GM19372 (cell line): Measurements from ENCODE around the gene KSR2.

Experiments
- ATAC-seq: cut with Tn5 transposase; IDR thresholded peaks from one replicate; pipeline ENCODE4 v1.9.1; 2021; ENCODE audit warnings: mild to moderate bottlenecking, low read depth, moderate library complexity; ENCODE audit not compliant: unreplicated experiment

The KSR2 gene

GRCh38 chr12:117707861-117708260 lies 260.9 kb downstream of the KSR2 start:
- ATAC-seq, result no peak

- ATAC-seq, result no peak
Measured at GRCh38 chr12:117703584-117703983, 265.2 kb downstream of the KSR2 start.

- ATAC-seq, result no peak
Measured at GRCh38 chr12:117702741-117703140, 266.0 kb downstream of the KSR2 start.

GRCh38 chr12:117699575-117699974 lies 269.2 kb downstream of the KSR2 start:
- no peak for ATAC-seq

- ATAC-seq, result no peak
Measured at GRCh38 chr12:117699118-117699517, 269.7 kb downstream of the KSR2 start.

- ATAC-seq, result no peak
Measured at GRCh38 chr12:117695956-117696355, 272.8 kb downstream of the KSR2 start.

GRCh38 chr12:117692512-117692911 lies 276.3 kb downstream of the KSR2 start:
- no peak for ATAC-seq

- no peak for ATAC-seq
Measured at GRCh38 chr12:117689857-117690256, 278.9 kb downstream of the KSR2 start.

- no peak for ATAC-seq
Measured at GRCh38 chr12:117688446-117688845, 280.3 kb downstream of the KSR2 start.

- no peak for ATAC-seq
Measured at GRCh38 chr12:117686911-117687377, 281.8 kb downstream of the KSR2 start.

- no peak for ATAC-seq
Measured at GRCh38 chr12:117686210-117686609, 282.6 kb downstream of the KSR2 start.

- ATAC-seq, result no peak
Measured at GRCh38 chr12:117685110-117685926, 283.5 kb downstream of the KSR2 start.

- ATAC-seq, result no peak
Measured at GRCh38 chr12:117684471-117684870, 284.3 kb downstream of the KSR2 start.

- ATAC-seq, result no peak
Measured at GRCh38 chr12:117680312-117680711, 288.5 kb downstream of the KSR2 start.

GRCh38 chr12:117679776-117680175 lies 289.0 kb downstream of the KSR2 start:
- ATAC-seq, result no peak

- no peak for ATAC-seq
Measured at GRCh38 chr12:117674763-117675162, 294.0 kb downstream of the KSR2 start.

GRCh38 chr12:117674313-117674712 lies 294.5 kb downstream of the KSR2 start:
- ATAC-seq, result no peak

GRCh38 chr12:117671734-117672133 lies 297.1 kb downstream of the KSR2 start:
- ATAC-seq, result no peak

GRCh38 chr12:117664169-117664568 lies 304.6 kb downstream of the KSR2 start:
- ATAC-seq, result no peak

GRCh38 chr12:117662620-117663395 lies 306.0 kb downstream of the KSR2 start:
- no peak for ATAC-seq

- no peak for ATAC-seq
Measured at GRCh38 chr12:117662220-117662619, 306.6 kb downstream of the KSR2 start.

GRCh38 chr12:117661471-117661870 lies 307.3 kb downstream of the KSR2 start:
- ATAC-seq, result no peak
